Panc1 (cell line): ENCODE measurements around the gene SNORC. TPM values are rescaled to one million over a fixed set of nuclear protein-coding genes. Genes with fewer than 3 reads are reported as not detected.

Source experiments
- ATAC-seq: fragments of 200-7000 bp; cut with Tn5 transposase; 2 replicates; pipeline ENCODE4 v1.9.1; 2020; ENCODE audit warnings: mild to moderate bottlenecking, moderate library complexity
- BruUV-seq: library from RNA; stranded (reverse); fragments of 400-500 nt; replicated peaks from 2 replicates; lab custom pipeline; 2021; lab: Mats Ljungman, UMichigan
- CTCF ChIA-PET: fragments of 300-600 bp; sonication (Branson Sonifier 250); formaldehyde crosslinking; loops from one replicate; lab custom pipeline; 2022; ENCODE audit warnings: antibody characterized with exemption; lab: Charles Lee
- POLR2A ChIA-PET: fragments of 300-600 bp; sonication (Branson Sonifier 250); formaldehyde crosslinking; loops from one replicate; lab custom pipeline; 2022; ENCODE audit warnings: antibody characterized with exemption; lab: Charles Lee
- DNase-seq: peaks from one replicate; pipeline ENCODE4 v3.0.0-alpha.2; 2010; ENCODE audit warnings: low read depth, low spot score
- H3K27ac ChIP-seq: 2 replicates; pipeline ENCODE4 v1.5.1; 2011; ENCODE audit warnings: mild to moderate bottlenecking, low read length, inconsistent platforms
- H3K27me3 ChIP-seq: fragments of 200-500 bp; sonication (Bioruptor generic); 2 replicates; pipeline ENCODE4 v1.6.0; 2014; ENCODE audit warnings: low read length, inconsistent platforms; ENCODE audit not compliant: control insufficient read depth, insufficient read depth
- H3K36me3 ChIP-seq: fragments of 200-500 bp; sonication (Bioruptor generic); 2 replicates; pipeline ENCODE4 v1.5.1; 2014; ENCODE audit warnings: inconsistent platforms, mild to moderate bottlenecking, low read length, moderate library complexity; ENCODE audit not compliant: control insufficient read depth, insufficient read depth
- H3K4me1 ChIP-seq: 2 replicates; pipeline ENCODE4 v1.5.1; 2011; ENCODE audit warnings: inconsistent platforms, mild to moderate bottlenecking, low read length, moderate library complexity; ENCODE audit not compliant: control insufficient read depth, insufficient read depth
- H3K4me3 ChIP-seq, 2 experiments: 2 replicates each; pipeline ENCODE4 v1.5.1; 2011 to 2012; ENCODE audit warnings: low read depth in 2 of 2, low read length in 2 of 2, mild to moderate bottlenecking in 2 of 2, inconsistent platforms in 1 of 2, moderate library complexity in 1 of 2
- H3K9me3 ChIP-seq: fragments of 200-500 bp; sonication (Bioruptor generic); 2 replicates; pipeline ENCODE4 v1.5.1; 2014; ENCODE audit warnings: low read depth, mild to moderate bottlenecking, inconsistent platforms, low read length, moderate library complexity; ENCODE audit not compliant: control insufficient read depth, insufficient read depth
- CTCF ChIP-seq: fragments of 450-650 bp; IDR thresholded peaks from 2 replicates; pipeline ENCODE4 v1.5.1; 2017; ENCODE audit warnings: mild to moderate bottlenecking
- POLR2AphosphoS5 ChIP-seq: IDR thresholded peaks from 2 replicates; pipeline ENCODE4 v1.6.1; 2012; ENCODE audit warnings: mild to moderate bottlenecking, low read depth, low read length, moderate library complexity
- SIN3A ChIP-seq: IDR thresholded peaks from 2 replicates; pipeline ENCODE4 v1.6.1; 2012; ENCODE audit warnings: low read depth, mild to moderate bottlenecking, low read length, moderate library complexity, borderline replicate concordance; ENCODE audit not compliant: insufficient read depth
- TCF7L2 ChIP-seq: IDR thresholded peaks from 2 replicates; pipeline ENCODE4 v1.6.1; 2011; ENCODE audit warnings: mild to moderate bottlenecking, low read depth, low read length, inconsistent platforms
- in situ Hi-C: cut with HindIII; loops from 2 replicates; pipeline ENCODE4 v1.10.0; 2016; ENCODE audit warnings: low sequenced_read_pairs, low pct_unique_long_range_greater_than_20kb
- intact Hi-C: fragments of 100-400 bp; cut with micrococcal nuclease; formaldehyde crosslinking; loops from one replicate; pipeline ENCODE4 v1.10.0; 2022; ENCODE audit not compliant: unreplicated experiment
- total RNA-seq: library from RNA; stranded (reverse); gene quantifications from one replicate; pipeline ENCODE4 v1.2.1, GENCODE V29; 2021; ENCODE audit not compliant: unreplicated experiment
- TF ChIP-seq, protein P1 (sequence below), 2 experiments: IDR thresholded peaks; 2 replicates each; pipeline ENCODE4 v1.6.1; 2011 to 2012; ENCODE audit warnings: low read depth in 2 of 2, control low read depth in 1 of 2, low read length in 1 of 2, mild to moderate bottlenecking in 1 of 2, moderate library complexity in 1 of 2; ENCODE audit not compliant: insufficient read depth in 1 of 2

SNORC gene
- total RNA-seq, 1 experiment from 2014 or later, result 6.8 TPM

DNA sequence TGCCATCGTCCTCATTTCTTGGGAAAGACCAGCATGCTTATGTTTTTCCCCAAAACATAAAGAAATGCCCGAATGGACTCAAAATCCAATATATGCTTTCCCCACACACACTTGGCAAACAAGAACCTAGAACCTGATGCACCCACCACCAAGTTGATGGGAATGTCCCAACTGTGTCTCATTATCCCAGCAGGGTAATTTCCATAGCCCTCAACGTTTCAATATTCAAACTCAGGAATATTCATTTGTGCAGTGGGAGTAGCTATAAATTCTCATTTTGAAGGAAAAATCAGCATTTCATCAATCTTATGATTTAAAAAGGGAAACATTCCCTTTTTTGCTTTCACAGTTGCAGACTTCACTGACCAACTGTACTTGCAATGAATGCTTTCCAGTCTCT, 50.7 kb downstream of the SNORC start:
- no peak for TF ChIP-seq CTCF
- no peak for TF ChIP-seq POLR2AphosphoS5
- no peak for TF ChIP-seq TCF7L2
- no peak for TF ChIP-seq SIN3A
- TF ChIP-seq, protein P1, sequence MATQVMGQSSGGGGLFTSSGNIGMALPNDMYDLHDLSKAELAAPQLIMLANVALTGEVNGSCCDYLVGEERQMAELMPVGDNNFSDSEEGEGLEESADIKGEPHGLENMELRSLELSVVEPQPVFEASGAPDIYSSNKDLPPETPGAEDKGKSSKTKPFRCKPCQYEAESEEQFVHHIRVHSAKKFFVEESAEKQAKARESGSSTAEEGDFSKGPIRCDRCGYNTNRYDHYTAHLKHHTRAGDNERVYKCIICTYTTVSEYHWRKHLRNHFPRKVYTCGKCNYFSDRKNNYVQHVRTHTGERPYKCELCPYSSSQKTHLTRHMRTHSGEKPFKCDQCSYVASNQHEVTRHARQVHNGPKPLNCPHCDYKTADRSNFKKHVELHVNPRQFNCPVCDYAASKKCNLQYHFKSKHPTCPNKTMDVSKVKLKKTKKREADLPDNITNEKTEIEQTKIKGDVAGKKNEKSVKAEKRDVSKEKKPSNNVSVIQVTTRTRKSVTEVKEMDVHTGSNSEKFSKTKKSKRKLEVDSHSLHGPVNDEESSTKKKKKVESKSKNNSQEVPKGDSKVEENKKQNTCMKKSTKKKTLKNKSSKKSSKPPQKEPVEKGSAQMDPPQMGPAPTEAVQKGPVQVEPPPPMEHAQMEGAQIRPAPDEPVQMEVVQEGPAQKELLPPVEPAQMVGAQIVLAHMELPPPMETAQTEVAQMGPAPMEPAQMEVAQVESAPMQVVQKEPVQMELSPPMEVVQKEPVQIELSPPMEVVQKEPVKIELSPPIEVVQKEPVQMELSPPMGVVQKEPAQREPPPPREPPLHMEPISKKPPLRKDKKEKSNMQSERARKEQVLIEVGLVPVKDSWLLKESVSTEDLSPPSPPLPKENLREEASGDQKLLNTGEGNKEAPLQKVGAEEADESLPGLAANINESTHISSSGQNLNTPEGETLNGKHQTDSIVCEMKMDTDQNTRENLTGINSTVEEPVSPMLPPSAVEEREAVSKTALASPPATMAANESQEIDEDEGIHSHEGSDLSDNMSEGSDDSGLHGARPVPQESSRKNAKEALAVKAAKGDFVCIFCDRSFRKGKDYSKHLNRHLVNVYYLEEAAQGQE (IDR thresholded peaks at IDR 0.05; ENCODE audit: insufficient read depth in 1 of 2, low read depth in 2 of 2, low read length in 1 of 2), result no peak
- no peaks in the 10 kb centered on the region for H3K4me1 ChIP-seq
- ChIA-PET CTCF (no interaction called here), POLR2A (no interaction called here)
- no peaks in the 10 kb centered on the region for H3K9me3 ChIP-seq
- no peak overlapping the region for H3K27ac ChIP-seq
- no TSS peak for BruUV-seq
- DNase-seq (no peak), ATAC-seq (no peak)
- H3K4me3 ChIP-seq, result no peak overlapping the region
- H3K27me3 ChIP-seq, result no peaks in the 10 kb centered on the region
- in situ Hi-C loops, result no loop called here
- intact Hi-C loops, result no loop called here
- no peaks in the 10 kb centered on the region for H3K36me3 ChIP-seq

DNA sequence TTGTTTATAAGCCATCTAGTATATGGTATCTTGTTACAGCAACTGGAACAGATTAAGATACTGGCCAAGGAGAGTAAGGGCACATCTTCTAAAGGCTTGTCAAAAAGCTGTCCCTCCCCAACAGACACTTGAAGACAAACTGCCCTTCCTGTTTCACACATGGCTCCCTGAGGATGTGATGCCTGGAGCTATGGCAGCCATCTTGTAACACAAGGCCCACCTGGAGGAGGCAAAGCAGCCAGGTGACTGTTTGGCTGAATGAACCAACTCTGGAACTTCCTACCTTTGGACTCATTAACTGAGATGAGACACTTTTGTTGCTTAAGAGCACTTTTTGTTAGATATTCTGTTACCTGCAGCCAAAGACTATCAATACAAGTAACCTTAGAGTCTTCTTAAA, 54.4 kb downstream of the SNORC start:
- DNase-seq (no peak), ATAC-seq (no peak)
- BruUV-seq, result no TSS peak
- TF ChIP-seq POLR2AphosphoS5 (no peak), SIN3A (no peak), TCF7L2 (no peak), CTCF (no peak)
- TF ChIP-seq, protein P1 (IDR thresholded peaks at IDR 0.05; ENCODE audit: insufficient read depth in 1 of 2, low read depth in 2 of 2, low read length in 1 of 2), result no peak
- ChIA-PET CTCF (interaction anchor here (0.6 kb wide), 1 partner anchor 107 kb away, joined by 3 read pairs; no protein-coding TSS in a partner anchor), POLR2A (no interaction called here)
- Histone ChIP-seq H3K4me3 (no peak overlapping the region), H3K27ac (no peak overlapping the region), H3K4me1 (peaks cover 5% of the 10 kb centered on the region; the same call in 1 of the 2 replicates), H3K9me3 (no peaks in the 10 kb centered on the region), H3K36me3 (no peaks in the 10 kb centered on the region), H3K27me3 (no peaks in the 10 kb centered on the region)
- intact Hi-C loops (no loop called here), in situ Hi-C loops (no loop called here)
